ENCODE data around the gene ZNF615. TPM values are rescaled to one million over a fixed set of nuclear protein-coding genes. Genes with fewer than 3 reads are reported as not detected.
"Not testable (repeated sequence)": the region's sequence is repeated elsewhere in the genome, so short reads cannot be mapped to it uniquely, and the experiment has no call there.

ZNF615 gene
- total RNA-seq, 2 experiments from 2014 or later = 11.4 to 12.1 TPM

- Mint-ChIP-seq H3K9me3 (peaks cover 66% of the 10 kb centered on the region), H3K4me3 (no peak overlapping the region), H3K27ac (no peak overlapping the region), H3K4me1 (no peaks in the 10 kb centered on the region), H3K36me3 (ENCODE audit: low read depth) (peaks cover 85% of the 10 kb centered on the region), H3K27me3 (no peaks in the 10 kb centered on the region)
- ChIA-PET CTCF (interaction anchor here (0.6 kb wide), 1 partner anchor 1391 kb away, joined by 3 read pairs; no protein-coding TSS in a partner anchor), POLR2A (no interaction called here)
- no peak for DNase-seq
These were observed 36.4 kb downstream of the ZNF615 start for GRCh38 chr19:51971624-51972023.

- Mint-ChIP-seq H3K27me3 (no peaks in the 10 kb centered on the region), H3K4me3 (no peak overlapping the region), H3K36me3 (ENCODE audit: low read depth) (peaks cover 88% of the 10 kb centered on the region), H3K27ac (no peak overlapping the region), H3K9me3 (peaks cover 64% of the 10 kb centered on the region), H3K4me1 (no peaks in the 10 kb centered on the region)
- ChIA-PET POLR2A (no interaction called here), CTCF (no interaction called here)
- DNase-seq = no peak
These were observed 37.3 kb downstream of the ZNF615 start for GRCh38 chr19:51970718-51971117.

GRCh38 chr19:51965583-51965982, 42.4 kb downstream of the ZNF615 start:
- no peak overlapping the region for H3K4me3 Mint-ChIP-seq
- peaks cover 69% of the 10 kb centered on the region for H3K9me3 Mint-ChIP-seq
- CTCF ChIA-PET = no interaction called here
- H3K36me3 Mint-ChIP-seq (ENCODE audit: low read depth) = peaks cover 77% of the 10 kb centered on the region
- no peaks in the 10 kb centered on the region for H3K27me3 Mint-ChIP-seq
- no peaks in the 10 kb centered on the region for H3K4me1 Mint-ChIP-seq
- no peak for DNase-seq
- no peak overlapping the region for H3K27ac Mint-ChIP-seq
- POLR2A ChIA-PET = no interaction called here

GRCh38 chr19:51960621-51961233, 47.3 kb downstream of the ZNF615 start:
- H3K4me3 Mint-ChIP-seq, DNase-seq, CTCF ChIA-PET, POLR2A ChIA-PET, H3K4me1 Mint-ChIP-seq, H3K27ac Mint-ChIP-seq, H3K27me3 Mint-ChIP-seq: not testable (repeated sequence)
- Mint-ChIP-seq H3K9me3 (peaks cover 68% of the 10 kb centered on the region), H3K36me3 (ENCODE audit: low read depth) (peaks cover 40% of the 10 kb centered on the region)

GRCh38 chr19:51959791-51960190, 48.2 kb downstream of the ZNF615 start:
- Mint-ChIP-seq H3K27ac (no peak overlapping the region), H3K4me1 (no peaks in the 10 kb centered on the region), H3K27me3 (no peaks in the 10 kb centered on the region), H3K36me3 (ENCODE audit: low read depth) (peaks cover 31% of the 10 kb centered on the region), H3K4me3 (no peak overlapping the region), H3K9me3 (peaks cover 63% of the 10 kb centered on the region)
- DNase-seq = no peak
- POLR2A ChIA-PET = no interaction called here
- CTCF ChIA-PET = no interaction called here

- POLR2A ChIA-PET = not testable (repeated sequence)
- H3K9me3 Mint-ChIP-seq = peaks cover 57% of the 10 kb centered on the region
These were observed 50.2 kb downstream of the ZNF615 start for GRCh38 chr19:51957846-51958245.

GRCh38 chr19:51948975-51949374, 59.0 kb downstream of the ZNF615 start:
- Mint-ChIP-seq H3K27me3 (no peaks in the 10 kb centered on the region), H3K36me3 (ENCODE audit: low read depth) (peaks cover 27% of the 10 kb centered on the region), H3K27ac (no peak overlapping the region), H3K4me1 (no peaks in the 10 kb centered on the region), H3K9me3 (peaks cover 69% of the 10 kb centered on the region), H3K4me3 (no peak overlapping the region)
- ChIA-PET CTCF (no interaction called here), POLR2A (no interaction called here)
- no peak for DNase-seq

More at GRCh38 chr19:51957846-51958245, 50.2 kb downstream of the ZNF615 start:
- DNase-seq, H3K4me3 Mint-ChIP-seq, H3K4me1 Mint-ChIP-seq, CTCF ChIA-PET, H3K27ac Mint-ChIP-seq, H3K27me3 Mint-ChIP-seq: not testable (repeated sequence)
- H3K36me3 Mint-ChIP-seq (ENCODE audit: low read depth) = peaks cover 16% of the 10 kb centered on the region

- peaks cover 50% of the 10 kb centered on the region for H3K36me3 Mint-ChIP-seq (ENCODE audit: low read depth)
- ChIA-PET POLR2A (no interaction called here), CTCF (no interaction called here)
- H3K27me3 Mint-ChIP-seq = no peaks in the 10 kb centered on the region
- peaks cover 82% of the 10 kb centered on the region for H3K9me3 Mint-ChIP-seq
- H3K4me1 Mint-ChIP-seq = no peaks in the 10 kb centered on the region
- DNase-seq = no peak
- no peak overlapping the region for H3K27ac Mint-ChIP-seq
- H3K4me3 Mint-ChIP-seq = no peak overlapping the region
These were observed 61.4 kb downstream of the ZNF615 start for GRCh38 chr19:51946602-51947001.

GRCh38 chr19:51944798-51945552, 63.0 kb downstream of the ZNF615 start:
- no peak for DNase-seq
- no peaks in the 10 kb centered on the region for H3K27me3 Mint-ChIP-seq
- no peak overlapping the region for H3K4me3 Mint-ChIP-seq
- H3K36me3 Mint-ChIP-seq (ENCODE audit: low read depth) = peaks cover 67% of the 10 kb centered on the region
- POLR2A ChIA-PET = no interaction called here
- no peak overlapping the region for H3K27ac Mint-ChIP-seq
- CTCF ChIA-PET = no interaction called here
- no peaks in the 10 kb centered on the region for H3K4me1 Mint-ChIP-seq
- peaks cover 83% of the 10 kb centered on the region for H3K9me3 Mint-ChIP-seq

Other genes with a start within 250 kb of the ZNF615 start
- gene FPR2, start 247.0 kb downstream of the ZNF615 start, total RNA-seq = not detected
- gene FPR3, start 213.1 kb downstream of the ZNF615 start, total RNA-seq = not detected
- 1 to 10 TPM; 5.3 to 6.1 TPM for gene ZNF577, start 120.3 kb downstream of the ZNF615 start, total RNA-seq
- 1 to 10 TPM; 8.1 to 9.6 TPM for gene ZNF649, start 103.2 kb downstream of the ZNF615 start, total RNA-seq
- gene ZNF613, start 80.7 kb downstream of the ZNF615 start, total RNA-seq = 1 to 10 TPM; 7.7 to 8.1 TPM
- 10 to 100 TPM; 14.0 to 15.9 TPM for gene ZNF350, start 21.4 kb downstream of the ZNF615 start, total RNA-seq
- gene ZNF614, start 20.2 kb upstream of the ZNF615 start, total RNA-seq = 1 to 10 TPM; 8.0 to 8.2 TPM
- gene ZNF432, start 40.6 kb upstream of the ZNF615 start, total RNA-seq = 10 to 100 TPM; 12.8 to 13.6 TPM
- 10 to 100 TPM; 26.7 to 28.5 TPM for gene ZNF841, start 87.6 kb upstream of the ZNF615 start, total RNA-seq
- gene ZNF616, start 131.7 kb upstream of the ZNF615 start, total RNA-seq = 1 to 10 TPM; 7.9 to 8.5 TPM
- gene ZNF836, start 163.4 kb upstream of the ZNF615 start, total RNA-seq = 10 to 100 TPM; 17.3 to 18.0 TPM
- 100 to 1,000 TPM; 203 to 209 TPM for gene PPP2R1A, start 181.8 kb upstream of the ZNF615 start, total RNA-seq